NCI-H748 (cell line): ENCODE measurements around the gene FOLR2.
"Not testable (repeated sequence)": the region's sequence is repeated elsewhere in the genome, so short reads cannot be mapped to it uniquely, and the experiment has no call there.

Experiments used
- DNase-seq: peaks from one replicate; lab custom pipeline; 2025; ENCODE audit not compliant: unreplicated experiment; lab: John Stamatoyannopoulos, UW

FOLR2 gene

GRCh38 chr11:72206794-72207193, 9.8 kb upstream of the FOLR2 start:
- not testable (repeated sequence) for DNase-seq

- no peak for DNase-seq
These were observed 8.3 kb upstream of the FOLR2 start for GRCh38 chr11:72208281-72208680.

- no peak for DNase-seq
These were observed 7.5 kb upstream of the FOLR2 start for GRCh38 chr11:72209101-72209500.

- no peak for DNase-seq
These were observed 1.2 kb downstream of the FOLR2 start for GRCh38 chr11:72217841-72218240.

- no peak for DNase-seq
These were observed 1.7 kb downstream of the FOLR2 start for GRCh38 chr11:72218251-72218745.

- no peak for DNase-seq
These were observed 4.2 kb downstream of the FOLR2 start for GRCh38 chr11:72220696-72221363.

- DNase-seq: no peak
These were observed 4.9 kb downstream of the FOLR2 start for GRCh38 chr11:72221386-72222075.

- DNase-seq: peak; percentile 41
These were observed 5.7 kb downstream of the FOLR2 start for GRCh38 chr11:72222106-72222891.

- DNase-seq: peak; percentile 96
These were observed 6.5 kb downstream of the FOLR2 start for GRCh38 chr11:72222907-72223614.

- DNase-seq: peak; percentile 67
These were observed 7.3 kb downstream of the FOLR2 start for GRCh38 chr11:72223615-72224563.

GRCh38 chr11:72224564-72225410, 8.2 kb downstream of the FOLR2 start, which contains the start of gene INPPL1:
Gene INPPL1, plus strand, starts transcription at chr11:72224767. Its CDS starts 218 bp downstream, at chr11:72224985.
- DNase-seq: peak; percentile 31

- DNase-seq: peak; percentile 29
These were observed 8.9 kb downstream of the FOLR2 start for GRCh38 chr11:72225411-72225951.

GRCh38 chr11:72226701-72227100, 10.1 kb downstream of the FOLR2 start:
- DNase-seq: peak; percentile 28

- peak; percentile 84 for DNase-seq
These were observed 11.0 kb downstream of the FOLR2 start for GRCh38 chr11:72227316-72228228.

- no peak for DNase-seq
These were observed 11.7 kb downstream of the FOLR2 start for GRCh38 chr11:72228229-72228843.

- no peak for DNase-seq
These were observed 12.2 kb downstream of the FOLR2 start for GRCh38 chr11:72228844-72229231.

GRCh38 chr11:72229336-72229924, 12.8 kb downstream of the FOLR2 start:
- no peak for DNase-seq
